ENCODE data around the gene WDR64. TPM values are rescaled to one million over a fixed set of nuclear protein-coding genes. Genes with fewer than 3 reads are reported as not detected.

Gene WDR64
- total and polyA plus RNA-seq, 4 donors = 0.02 to 0.70 (median 0.17) TPM

DNA sequence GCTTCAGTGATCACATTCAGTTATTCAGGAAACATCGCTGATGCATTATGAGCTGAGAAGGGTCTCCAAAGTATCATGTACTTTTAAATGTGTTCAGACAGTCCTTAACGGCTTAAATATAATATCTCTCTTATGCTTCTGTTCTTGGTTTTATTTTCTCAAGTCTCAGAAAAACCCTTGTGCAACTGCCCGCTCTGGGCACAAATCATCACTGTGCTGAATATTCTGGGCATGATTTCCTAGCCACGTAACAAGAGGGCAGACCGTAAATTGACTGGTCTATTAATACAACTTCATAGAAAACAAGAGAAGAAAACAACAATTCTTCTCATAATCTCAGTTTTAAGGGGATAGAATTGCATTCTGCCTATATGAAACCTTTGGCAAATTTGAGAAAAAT, 99.4 kb downstream of the WDR64 start:
- Histone ChIP-seq H3K36me3 (ENCODE audit: control insufficient read depth in 4 of 4, insufficient read depth in 3 of 4, low read depth in 1 of 4, low read length in 3 of 4) (no peaks in the 10 kb centered on the region), H3K27ac (ENCODE audit: low read depth in 1 of 2, low read length in 2 of 2) (no peak overlapping the region), H3K9me3 (ENCODE audit: control insufficient read depth in 4 of 4, low read length in 3 of 4) (no peaks in the 10 kb centered on the region), H3K27me3 (ENCODE audit: control insufficient read depth in 4 of 4, insufficient read depth in 4 of 4, low read length in 3 of 4) (no peaks in the 10 kb centered on the region), H3K4me3 (ENCODE audit: low read depth in 1 of 3, low read length in 3 of 3) (no peak overlapping the region), H3K4me1 (ENCODE audit: control insufficient read depth in 4 of 4, insufficient read depth in 4 of 4, low read length in 3 of 4) (no peaks in the 10 kb centered on the region), H3K9ac (ENCODE audit: low read depth in 1 of 2, low read length in 2 of 2) (no peak overlapping the region)
- TF ChIP-seq, protein P1, sequence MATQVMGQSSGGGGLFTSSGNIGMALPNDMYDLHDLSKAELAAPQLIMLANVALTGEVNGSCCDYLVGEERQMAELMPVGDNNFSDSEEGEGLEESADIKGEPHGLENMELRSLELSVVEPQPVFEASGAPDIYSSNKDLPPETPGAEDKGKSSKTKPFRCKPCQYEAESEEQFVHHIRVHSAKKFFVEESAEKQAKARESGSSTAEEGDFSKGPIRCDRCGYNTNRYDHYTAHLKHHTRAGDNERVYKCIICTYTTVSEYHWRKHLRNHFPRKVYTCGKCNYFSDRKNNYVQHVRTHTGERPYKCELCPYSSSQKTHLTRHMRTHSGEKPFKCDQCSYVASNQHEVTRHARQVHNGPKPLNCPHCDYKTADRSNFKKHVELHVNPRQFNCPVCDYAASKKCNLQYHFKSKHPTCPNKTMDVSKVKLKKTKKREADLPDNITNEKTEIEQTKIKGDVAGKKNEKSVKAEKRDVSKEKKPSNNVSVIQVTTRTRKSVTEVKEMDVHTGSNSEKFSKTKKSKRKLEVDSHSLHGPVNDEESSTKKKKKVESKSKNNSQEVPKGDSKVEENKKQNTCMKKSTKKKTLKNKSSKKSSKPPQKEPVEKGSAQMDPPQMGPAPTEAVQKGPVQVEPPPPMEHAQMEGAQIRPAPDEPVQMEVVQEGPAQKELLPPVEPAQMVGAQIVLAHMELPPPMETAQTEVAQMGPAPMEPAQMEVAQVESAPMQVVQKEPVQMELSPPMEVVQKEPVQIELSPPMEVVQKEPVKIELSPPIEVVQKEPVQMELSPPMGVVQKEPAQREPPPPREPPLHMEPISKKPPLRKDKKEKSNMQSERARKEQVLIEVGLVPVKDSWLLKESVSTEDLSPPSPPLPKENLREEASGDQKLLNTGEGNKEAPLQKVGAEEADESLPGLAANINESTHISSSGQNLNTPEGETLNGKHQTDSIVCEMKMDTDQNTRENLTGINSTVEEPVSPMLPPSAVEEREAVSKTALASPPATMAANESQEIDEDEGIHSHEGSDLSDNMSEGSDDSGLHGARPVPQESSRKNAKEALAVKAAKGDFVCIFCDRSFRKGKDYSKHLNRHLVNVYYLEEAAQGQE (IDR thresholded peaks at IDR 0.05) = no peak
- TF ChIP-seq RAD21 (IDR thresholded peaks at IDR 0.05) = no peak
- no peak for TF ChIP-seq TAF1 (conservative IDR thresholded peaks at IDR 0.05)
- TF ChIP-seq EGR1 (IDR thresholded peaks at IDR 0.05; ENCODE audit: low read depth in 2 of 2) = no peak
- no peak for TF ChIP-seq YY1 (IDR thresholded peaks at IDR 0.05)
- TF ChIP-seq, protein P2, sequence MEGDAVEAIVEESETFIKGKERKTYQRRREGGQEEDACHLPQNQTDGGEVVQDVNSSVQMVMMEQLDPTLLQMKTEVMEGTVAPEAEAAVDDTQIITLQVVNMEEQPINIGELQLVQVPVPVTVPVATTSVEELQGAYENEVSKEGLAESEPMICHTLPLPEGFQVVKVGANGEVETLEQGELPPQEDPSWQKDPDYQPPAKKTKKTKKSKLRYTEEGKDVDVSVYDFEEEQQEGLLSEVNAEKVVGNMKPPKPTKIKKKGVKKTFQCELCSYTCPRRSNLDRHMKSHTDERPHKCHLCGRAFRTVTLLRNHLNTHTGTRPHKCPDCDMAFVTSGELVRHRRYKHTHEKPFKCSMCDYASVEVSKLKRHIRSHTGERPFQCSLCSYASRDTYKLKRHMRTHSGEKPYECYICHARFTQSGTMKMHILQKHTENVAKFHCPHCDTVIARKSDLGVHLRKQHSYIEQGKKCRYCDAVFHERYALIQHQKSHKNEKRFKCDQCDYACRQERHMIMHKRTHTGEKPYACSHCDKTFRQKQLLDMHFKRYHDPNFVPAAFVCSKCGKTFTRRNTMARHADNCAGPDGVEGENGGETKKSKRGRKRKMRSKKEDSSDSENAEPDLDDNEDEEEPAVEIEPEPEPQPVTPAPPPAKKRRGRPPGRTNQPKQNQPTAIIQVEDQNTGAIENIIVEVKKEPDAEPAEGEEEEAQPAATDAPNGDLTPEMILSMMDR (IDR thresholded peaks at IDR 0.05; ENCODE audit: low read depth, low read length, missing input control) = no peak
- TF ChIP-seq SP1 (IDR thresholded peaks at IDR 0.05) = no peak
- TF ChIP-seq HNF4A (conservative IDR thresholded peaks at IDR 0.05) = no peak
- TF ChIP-seq, protein P3, sequence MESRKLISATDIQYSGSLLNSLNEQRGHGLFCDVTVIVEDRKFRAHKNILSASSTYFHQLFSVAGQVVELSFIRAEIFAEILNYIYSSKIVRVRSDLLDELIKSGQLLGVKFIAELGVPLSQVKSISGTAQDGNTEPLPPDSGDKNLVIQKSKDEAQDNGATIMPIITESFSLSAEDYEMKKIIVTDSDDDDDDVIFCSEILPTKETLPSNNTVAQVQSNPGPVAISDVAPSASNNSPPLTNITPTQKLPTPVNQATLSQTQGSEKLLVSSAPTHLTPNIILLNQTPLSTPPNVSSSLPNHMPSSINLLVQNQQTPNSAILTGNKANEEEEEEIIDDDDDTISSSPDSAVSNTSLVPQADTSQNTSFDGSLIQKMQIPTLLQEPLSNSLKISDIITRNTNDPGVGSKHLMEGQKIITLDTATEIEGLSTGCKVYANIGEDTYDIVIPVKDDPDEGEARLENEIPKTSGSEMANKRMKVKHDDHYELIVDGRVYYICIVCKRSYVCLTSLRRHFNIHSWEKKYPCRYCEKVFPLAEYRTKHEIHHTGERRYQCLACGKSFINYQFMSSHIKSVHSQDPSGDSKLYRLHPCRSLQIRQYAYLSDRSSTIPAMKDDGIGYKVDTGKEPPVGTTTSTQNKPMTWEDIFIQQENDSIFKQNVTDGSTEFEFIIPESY (IDR thresholded peaks at IDR 0.05) = no peak
- TF ChIP-seq, protein P4, sequence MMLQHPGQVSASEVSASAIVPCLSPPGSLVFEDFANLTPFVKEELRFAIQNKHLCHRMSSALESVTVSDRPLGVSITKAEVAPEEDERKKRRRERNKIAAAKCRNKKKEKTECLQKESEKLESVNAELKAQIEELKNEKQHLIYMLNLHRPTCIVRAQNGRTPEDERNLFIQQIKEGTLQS (IDR thresholded peaks at IDR 0.05) = no peak
- TF ChIP-seq HNF4G (IDR thresholded peaks at IDR 0.05) = no peak
- TF ChIP-seq RXRA (IDR thresholded peaks at IDR 0.05) = no peak
- no peak for TF ChIP-seq FOXA1 (IDR thresholded peaks at IDR 0.05)
- TF ChIP-seq NR2F2 (IDR thresholded peaks at IDR 0.05) = no peak
- TF ChIP-seq JUND (IDR thresholded peaks at IDR 0.05) = no peak
- no peak for TF ChIP-seq FOXA2 (IDR thresholded peaks at IDR 0.05)
- DNase-seq (ENCODE audit: low spot score) = no peak
- 91% methylated on average over 5 of the region's 5 CpGs for WGBS

DNA sequence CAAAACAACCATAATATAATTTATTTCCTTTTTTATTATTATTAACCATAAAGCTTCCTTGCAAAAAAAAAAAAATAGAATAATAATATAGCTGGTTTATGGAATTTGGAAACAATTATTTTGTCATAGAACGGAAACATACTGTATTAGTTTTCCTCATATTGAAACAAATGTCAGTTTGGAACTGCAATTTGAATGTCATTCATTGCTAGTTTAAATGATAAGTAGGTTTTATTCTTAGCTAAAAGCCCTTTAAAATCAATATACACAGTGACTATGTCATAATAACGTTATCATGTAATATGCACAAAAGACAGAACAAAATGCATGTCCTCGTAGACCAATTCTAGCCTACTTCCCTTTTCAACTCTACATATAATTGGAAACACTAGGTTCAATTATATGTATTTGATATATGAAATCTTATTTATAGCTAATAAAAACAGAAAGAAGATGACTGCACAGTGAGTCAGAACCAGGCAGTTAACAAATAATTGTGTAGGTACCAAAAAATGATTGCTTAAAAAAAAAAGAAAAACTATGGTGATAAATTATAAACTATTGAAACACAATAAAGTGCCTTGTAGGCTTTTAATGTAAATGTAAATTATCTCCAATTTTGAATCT, 110.7 kb downstream of the WDR64 start:
- no peak overlapping the region for H3K9ac ChIP-seq (ENCODE audit: low read depth in 1 of 2, low read length in 2 of 2)
- DNase-seq (ENCODE audit: low spot score) = no peak
- WGBS = 90% methylated on average over 3 of the region's 3 CpGs
- H3K4me1 ChIP-seq (ENCODE audit: control insufficient read depth in 4 of 4, insufficient read depth in 4 of 4, low read length in 3 of 4) = no peaks in the 10 kb centered on the region
- H3K9me3 ChIP-seq (ENCODE audit: control insufficient read depth in 4 of 4, low read length in 3 of 4) = no peaks in the 10 kb centered on the region
- H3K27me3 ChIP-seq (ENCODE audit: control insufficient read depth in 4 of 4, insufficient read depth in 4 of 4, low read length in 3 of 4) = no peaks in the 10 kb centered on the region
- no peak overlapping the region for H3K4me3 ChIP-seq (ENCODE audit: low read depth in 1 of 3, low read length in 3 of 3)
- no peak overlapping the region for H3K27ac ChIP-seq (ENCODE audit: low read depth in 1 of 2, low read length in 2 of 2)
- H3K36me3 ChIP-seq (ENCODE audit: control insufficient read depth in 4 of 4, insufficient read depth in 3 of 4, low read depth in 1 of 4, low read length in 3 of 4) = no peaks in the 10 kb centered on the region
- TF ChIP-seq NR2F2 (IDR thresholded peaks at IDR 0.05) (no peak), EGR1 (IDR thresholded peaks at IDR 0.05; ENCODE audit: low read depth in 2 of 2) (no peak), YY1 (IDR thresholded peaks at IDR 0.05) (no peak), FOXA2 (IDR thresholded peaks at IDR 0.05) (no peak), HNF4G (IDR thresholded peaks at IDR 0.05) (no peak), RXRA (IDR thresholded peaks at IDR 0.05) (no peak), GABPA (IDR thresholded peaks at IDR 0.05 in 1 of 2, conservative IDR thresholded peaks at IDR 0.05 in 1 of 2) (no peak), FOXA1 (IDR thresholded peaks at IDR 0.05) (no peak), SP1 (IDR thresholded peaks at IDR 0.05) (no peak)
- TF ChIP-seq, protein P4 (IDR thresholded peaks at IDR 0.05) = no peak
- TF ChIP-seq, protein P1 (IDR thresholded peaks at IDR 0.05) = no peak
- TF ChIP-seq, protein P3 (IDR thresholded peaks at IDR 0.05) = no peak

Data from liver (tissue), 9 donors.